Body of pancreas (tissue), 4 donors: ENCODE measurements around the gene OR13H1. TPM values are rescaled to one million over a fixed set of nuclear protein-coding genes. Genes with fewer than 3 reads are reported as not detected.

ENCODE experiments used
- ATAC-seq: fragments of 150-250 bp; one replicate; pipeline ENCODE4 v1.9.1; 2016
- DNase-seq, 4 donors: peaks; one replicate each; pipeline ENCODE4 v3.0.0-alpha.2; 2019
- H3K27ac ChIP-seq, 4 donors: fragments of 200-600 bp; sonication (generic); 1 replicate in 3 of 4; 2 replicates in 1 of 4; pipeline versions ENCODE4 v1.5.1 to v1.6.1; 2016 to 2019; ENCODE audit warnings: mild to moderate bottlenecking in 1 of 4, mixed read lengths in 1 of 4, moderate library complexity in 1 of 4
- H3K27me3 ChIP-seq, 2 donors: fragments of 200-600 bp; sonication (generic); one replicate each; pipeline ENCODE4 v1.6.0; 2016; ENCODE audit warnings: mild to moderate bottlenecking in 1 of 2
- H3K36me3 ChIP-seq, 2 donors: fragments of 200-600 bp; sonication (generic); replicated peaks in 1 of 2; 2 replicates each; pipeline ENCODE4 v1.5.1; 2016; ENCODE audit warnings: low read depth in 2 of 2; ENCODE audit not compliant: insufficient read depth in 1 of 2
- H3K4me1 ChIP-seq: fragments of 200-600 bp; sonication (generic); one replicate; pipeline ENCODE4 v1.6.0; 2016
- H3K4me3 ChIP-seq, 2 donors: fragments of 200-600 bp; sonication (generic); 1 replicate in 1 of 2; 2 replicates in 1 of 2; pipeline ENCODE4 v1.5.1; 2016 to 2019
- H3K9me3 ChIP-seq, 3 donors: fragments of 200-600 bp; sonication (generic); 1 replicate in 2 of 3; 2 replicates in 1 of 3; pipeline ENCODE4 v1.5.1; 2016
- POLR2A ChIP-seq, 3 donors: fragments of 450-650 bp; IDR thresholded peaks; one replicate each; pipeline ENCODE4 v1.6.1; 2016; ENCODE audit warnings: antibody characterized with exemption in 3 of 3, mild to moderate bottlenecking in 2 of 3
- WGBS, 2 donors: methylation state at CpG; one replicate each; pipeline ENCODE4 v1.1.5; 2017; 5-methylcytosine and 5-hydroxymethylcytosine counted together
- intact Hi-C: fragments of 100-400 bp; cut with DNase I; formaldehyde crosslinking; loops from one replicate; pipeline ENCODE4 v1.15.1; 2023
- total RNA-seq, 2 donors: library from RNA; depleted of rRNA; stranded (reverse); fragments of >200 nt; gene quantifications; one replicate each; pipeline ENCODE4 v1.1.0, GENCODE V29; 2016
- TF ChIP-seq, protein P1 (sequence below), 7 experiments: fragments of 450-650 bp in 4 of 7; fragments of 200-600 bp in 3 of 7; sonication (generic) in 3 of 7; IDR thresholded peaks; one replicate each; pipeline ENCODE4 v1.5.1; 2016 to 2019; ENCODE audit warnings: antibody characterized with exemption in 7 of 7

OR13H1 gene
- total RNA-seq, 2 donors from 2014 or later = not detected

- WGBS, 2 donors = 3 to 8% methylated on average over 2 to 4 of the region's 4 CpGs
- DNase-seq (peak; percentile 3 to 43 (median 24)), ATAC-seq (peak; percentile 42)
- no peak overlapping the region for H3K27ac ChIP-seq
- H3K4me3 ChIP-seq = no peak overlapping the region
- intact Hi-C loops = no loop called here
- H3K9me3 ChIP-seq = no peaks in the 10 kb centered on the region
- no peaks in the 10 kb centered on the region for H3K36me3 ChIP-seq
- H3K4me1 ChIP-seq = no peaks in the 10 kb centered on the region
- no peak for TF ChIP-seq POLR2A (IDR thresholded peaks at IDR 0.05)
- TF ChIP-seq, protein P1, sequence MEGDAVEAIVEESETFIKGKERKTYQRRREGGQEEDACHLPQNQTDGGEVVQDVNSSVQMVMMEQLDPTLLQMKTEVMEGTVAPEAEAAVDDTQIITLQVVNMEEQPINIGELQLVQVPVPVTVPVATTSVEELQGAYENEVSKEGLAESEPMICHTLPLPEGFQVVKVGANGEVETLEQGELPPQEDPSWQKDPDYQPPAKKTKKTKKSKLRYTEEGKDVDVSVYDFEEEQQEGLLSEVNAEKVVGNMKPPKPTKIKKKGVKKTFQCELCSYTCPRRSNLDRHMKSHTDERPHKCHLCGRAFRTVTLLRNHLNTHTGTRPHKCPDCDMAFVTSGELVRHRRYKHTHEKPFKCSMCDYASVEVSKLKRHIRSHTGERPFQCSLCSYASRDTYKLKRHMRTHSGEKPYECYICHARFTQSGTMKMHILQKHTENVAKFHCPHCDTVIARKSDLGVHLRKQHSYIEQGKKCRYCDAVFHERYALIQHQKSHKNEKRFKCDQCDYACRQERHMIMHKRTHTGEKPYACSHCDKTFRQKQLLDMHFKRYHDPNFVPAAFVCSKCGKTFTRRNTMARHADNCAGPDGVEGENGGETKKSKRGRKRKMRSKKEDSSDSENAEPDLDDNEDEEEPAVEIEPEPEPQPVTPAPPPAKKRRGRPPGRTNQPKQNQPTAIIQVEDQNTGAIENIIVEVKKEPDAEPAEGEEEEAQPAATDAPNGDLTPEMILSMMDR (IDR thresholded peaks at IDR 0.05) = no peak
- H3K27me3 ChIP-seq = no peaks in the 10 kb centered on the region
These were observed 45.1 kb downstream of the OR13H1 start for GRCh38 chrX:131588995-131589394.
